PC-9 (cell line): ENCODE data around the gene GID4. TPM values are rescaled to one million over a fixed set of nuclear protein-coding genes. Genes with fewer than 3 reads are reported as not detected.

Experiments used
- BruUV-seq: library from RNA; stranded (reverse); fragments of 400-500 nt; replicated peaks from 2 replicates; lab custom pipeline; 2021; lab: Mats Ljungman, UMichigan
- CTCF ChIA-PET: fragments of 300-600 bp; sonication (Branson Sonifier 250); formaldehyde crosslinking; loops from one replicate; lab custom pipeline; 2022; ENCODE audit warnings: antibody characterized with exemption; lab: Charles Lee
- POLR2A ChIA-PET: fragments of 300-600 bp; sonication (Branson Sonifier 250); formaldehyde crosslinking; loops from one replicate; lab custom pipeline; 2022; ENCODE audit warnings: antibody characterized with exemption; ENCODE audit not compliant: unreplicated experiment; lab: Charles Lee
- DNase-seq, 2 experiments: peaks; one replicate each; pipeline versions ENCODE4 v3.0.0 to v3.0.0-alpha.2; 2015 to 2022; ENCODE audit warnings: mixed read lengths in 1 of 2
- H2AFZ ChIP-seq: fragments of 200-600 bp; sonication (generic); 2 replicates; pipeline ENCODE4 v1.8.1; 2017; ENCODE audit warnings: antibody characterized with exemption
- H3F3A ChIP-seq: fragments of 200-600 bp; sonication (generic); 2 replicates; pipeline ENCODE4 v1.8.1; 2017; ENCODE audit warnings: antibody characterized with exemption, mild to moderate bottlenecking, low read depth; ENCODE audit not compliant: insufficient read depth
- H3K27ac ChIP-seq: fragments of 200-600 bp; sonication (generic); 2 replicates; pipeline ENCODE4 v1.6.1; 2016; ENCODE audit warnings: mixed run types
- H3K27me3 ChIP-seq: fragments of 200-600 bp; sonication (generic); 2 replicates; pipeline ENCODE4 v1.6.1; 2016; ENCODE audit warnings: low read depth, mixed run types; ENCODE audit not compliant: insufficient read depth
- H3K36me3 ChIP-seq: fragments of 200-600 bp; sonication (generic); 2 replicates; pipeline ENCODE4 v1.6.1; 2016; ENCODE audit warnings: low read depth, mixed run types
- H3K4me1 ChIP-seq: fragments of 200-600 bp; sonication (generic); replicated peaks from 2 replicates; pipeline ENCODE4 v1.6.1; 2016; ENCODE audit warnings: mixed run types; ENCODE audit not compliant: insufficient read depth
- H3K4me2 ChIP-seq: fragments of 200-600 bp; sonication (generic); 2 replicates; pipeline ENCODE4 v1.6.1; 2017; ENCODE audit warnings: mixed run types
- H3K4me3 ChIP-seq: fragments of 200-600 bp; sonication (generic); 2 replicates; pipeline ENCODE4 v1.6.1; 2016; ENCODE audit warnings: mixed run types
- H3K79me2 ChIP-seq: fragments of 200-600 bp; sonication (generic); 2 replicates; pipeline ENCODE4 v1.6.1; 2017; ENCODE audit warnings: low read depth, mixed run types
- H3K9me2 ChIP-seq: fragments of 200-600 bp; sonication (generic); 2 replicates; pipeline ENCODE4 v1.8.1; 2017; ENCODE audit warnings: mild to moderate bottlenecking; ENCODE audit not compliant: insufficient read depth
- H3K9me3 ChIP-seq: fragments of 200-600 bp; sonication (generic); 2 replicates; pipeline ENCODE4 v1.8.1; 2016; ENCODE audit warnings: low read depth; ENCODE audit not compliant: insufficient read depth
- H4K20me1 ChIP-seq: fragments of 200-600 bp; sonication (generic); 2 replicates; pipeline ENCODE4 v1.8.1; 2017; ENCODE audit not compliant: insufficient read depth
- CTCF ChIP-seq: fragments of 200-600 bp; sonication (generic); conservative IDR thresholded peaks from 2 replicates; pipeline ENCODE4 v1.6.1; 2017; ENCODE audit warnings: mixed run types, antibody characterized with exemption, mild to moderate bottlenecking, moderate library complexity
- EZH2 ChIP-seq: fragments of 200-600 bp; sonication (generic); IDR thresholded peaks from 2 replicates; pipeline ENCODE4 v1.8.0; 2017; ENCODE audit warnings: antibody characterized with exemption, low read depth
- intact Hi-C: fragments of 100-400 bp; cut with micrococcal nuclease; formaldehyde crosslinking; loops from one replicate; pipeline ENCODE4 v1.10.0; 2022; ENCODE audit not compliant: unreplicated experiment
- total RNA-seq: library from RNA; stranded (reverse); gene quantifications from 2 replicates; pipeline ENCODE4 v1.2.3, GENCODE V29; 2021

Gene GID4
- total RNA-seq, 1 experiment from 2014 or later: 19.0 TPM

GRCh38 chr17:17998934-17999333 lies 40.3 kb upstream of the GID4 start:
- H3K36me3 ChIP-seq: no peaks in the 10 kb centered on the region
- no peak overlapping the region for H3K27ac ChIP-seq
- CTCF ChIA-PET: no interaction called here
- no peaks in the 10 kb centered on the region for H3K79me2 ChIP-seq
- H3K4me3 ChIP-seq: no peak overlapping the region
- intact Hi-C loops: no loop called here
- no peaks in the 10 kb centered on the region for H4K20me1 ChIP-seq
- POLR2A ChIA-PET: no interaction called here
- BruUV-seq: no TSS peak
- H3K4me2 ChIP-seq: no peak overlapping the region
- peaks cover 2% of the 10 kb centered on the region; the same call in 1 of the 2 replicates for H3K4me1 ChIP-seq
- H3K9me3 ChIP-seq: no peaks in the 10 kb centered on the region
- TF ChIP-seq CTCF: no peak
- TF ChIP-seq EZH2: no peak
- H2AFZ ChIP-seq: no peak overlapping the region
- DNase-seq: no peak
- H3K9me2 ChIP-seq: no peaks in the 10 kb centered on the region
- no peaks in the 10 kb centered on the region for H3K27me3 ChIP-seq
- H3F3A ChIP-seq: no peaks in the 10 kb centered on the region; the same call in 1 of the 2 replicates

GRCh38 chr17:17999364-18000029 lies 39.7 kb upstream of the GID4 start:
- H3K9me2 ChIP-seq: no peaks in the 10 kb centered on the region
- no peak overlapping the region for H2AFZ ChIP-seq
- TF ChIP-seq CTCF (no peak), EZH2 (no peak)
- H3K27ac ChIP-seq: no peak overlapping the region
- ChIA-PET POLR2A (interaction anchor here (0.6 kb wide), 1 partner anchor 86 kb away, joined by 5 read pairs; no protein-coding TSS in a partner anchor), CTCF (no interaction called here)
- no peak overlapping the region for H3K4me2 ChIP-seq
- BruUV-seq: no TSS peak
- no peaks in the 10 kb centered on the region; the same call in 1 of the 2 replicates for H3F3A ChIP-seq
- H3K4me3 ChIP-seq: no peak overlapping the region
- peaks cover 8% of the 10 kb centered on the region; the same call in 1 of the 2 replicates for H3K4me1 ChIP-seq
- no peaks in the 10 kb centered on the region for H3K79me2 ChIP-seq
- H3K9me3 ChIP-seq: no peaks in the 10 kb centered on the region
- no peaks in the 10 kb centered on the region for H4K20me1 ChIP-seq
- no peaks in the 10 kb centered on the region for H3K36me3 ChIP-seq
- intact Hi-C loops: no loop called here
- DNase-seq: no peak
- no peaks in the 10 kb centered on the region for H3K27me3 ChIP-seq

DNA sequence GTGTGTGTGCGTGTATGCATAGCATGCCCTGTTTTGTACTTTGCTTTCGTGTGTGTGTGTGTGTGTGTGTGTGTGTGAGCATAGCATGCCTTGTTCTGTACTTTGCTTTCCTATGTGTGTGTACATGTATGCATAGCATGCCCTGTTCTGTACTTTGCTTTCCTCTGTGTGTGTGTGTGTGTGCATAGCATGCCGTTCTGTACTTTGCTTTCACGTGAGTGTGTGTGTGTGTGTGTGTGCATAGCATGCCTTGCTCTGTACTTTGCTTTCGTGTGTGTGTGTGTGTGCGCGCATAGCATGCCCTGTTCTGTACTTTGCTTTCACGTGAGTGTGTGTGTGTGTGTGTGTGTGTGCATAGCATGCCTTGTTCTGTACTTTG lies 39.2 kb upstream of the GID4 start:
- DNase-seq: no peak
- no TSS peak for BruUV-seq
- H3K79me2 ChIP-seq: no peaks in the 10 kb centered on the region
- no peaks in the 10 kb centered on the region for H3K27me3 ChIP-seq
- no peaks in the 10 kb centered on the region for H3K36me3 ChIP-seq
- H3K27ac ChIP-seq: no peak overlapping the region
- H3F3A ChIP-seq: peaks cover 4% of the 10 kb centered on the region
- no peak overlapping the region for H3K4me3 ChIP-seq
- POLR2A ChIA-PET: interaction anchor here (0.6 kb wide), 1 partner anchor 86 kb away, joined by 5 read pairs; no protein-coding TSS in a partner anchor
- TF ChIP-seq CTCF (no peak), EZH2 (no peak)
- no peaks in the 10 kb centered on the region for H3K9me2 ChIP-seq
- intact Hi-C loops: no loop called here
- no peaks in the 10 kb centered on the region for H3K9me3 ChIP-seq
- no peak overlapping the region for H3K4me2 ChIP-seq
- CTCF ChIA-PET: no interaction called here
- H4K20me1 ChIP-seq: no peaks in the 10 kb centered on the region
- H3K4me1 ChIP-seq: peaks cover 13% of the 10 kb centered on the region
- H2AFZ ChIP-seq: no peak overlapping the region
